ENCODE results near the gene DUSP11. TPM values are rescaled to one million over a fixed set of nuclear protein-coding genes. Genes with fewer than 3 reads are reported as not detected.
A peak's percentile ranks its signal among the peaks of the same experiment; 100 is the strongest.
"Not testable (repeated sequence)": the region's sequence is repeated elsewhere in the genome, so short reads cannot be mapped to it uniquely, and the experiment has no call there.

Gene DUSP11
- total RNA-seq, 1 donor = 32.9 TPM

GRCh38 chr2:73718851-73719621, 60.9 kb downstream of the DUSP11 start:
- Histone ChIP-seq H3K79me2 (ENCODE audit: insufficient read depth, low read length) (no peaks in the 10 kb centered on the region), H3K4me1 (ENCODE audit: insufficient read depth, low read length) (peaks cover 5% of the 10 kb centered on the region), H4K20me1 (ENCODE audit: insufficient read depth, low read length) (no peaks in the 10 kb centered on the region), H3K36me3 (ENCODE audit: insufficient read depth, low read length) (no peaks in the 10 kb centered on the region), H3K4me3 (ENCODE audit: insufficient read depth, low read length) (no peak overlapping the region), H3K4me2 (ENCODE audit: insufficient read depth, low read length) (no peak overlapping the region), H2AFZ (ENCODE audit: low read length) (no peak overlapping the region), H3K27ac (ENCODE audit: low read depth, low read length) (no peak overlapping the region), H3K27me3 (ENCODE audit: insufficient read depth, low read length) (no peaks in the 10 kb centered on the region), H3K9me3 (ENCODE audit: low read depth, low read length) (no peaks in the 10 kb centered on the region)
- DNase-seq (ENCODE audit: insufficient read length, low spot score, missing footprints) = no peak
- TF ChIP-seq CTCF (IDR thresholded peaks at IDR 0.05; ENCODE audit: extremely low read depth, low read depth, low read length) = no peak

GRCh38 chr2:73718421-73718820, 61.5 kb downstream of the DUSP11 start:
- no peak for TF ChIP-seq CTCF (IDR thresholded peaks at IDR 0.05; ENCODE audit: extremely low read depth, low read depth, low read length)
- Histone ChIP-seq H3K27me3 (ENCODE audit: insufficient read depth, low read length) (no peaks in the 10 kb centered on the region), H3K4me3 (ENCODE audit: insufficient read depth, low read length) (no peak overlapping the region), H3K27ac (ENCODE audit: low read depth, low read length) (no peak overlapping the region), H2AFZ (ENCODE audit: low read length) (no peak overlapping the region), H3K79me2 (ENCODE audit: insufficient read depth, low read length) (no peaks in the 10 kb centered on the region), H3K4me2 (ENCODE audit: insufficient read depth, low read length) (no peak overlapping the region), H3K4me1 (ENCODE audit: insufficient read depth, low read length) (peaks cover 5% of the 10 kb centered on the region), H3K36me3 (ENCODE audit: insufficient read depth, low read length) (no peaks in the 10 kb centered on the region), H3K9me3 (ENCODE audit: low read depth, low read length) (no peaks in the 10 kb centered on the region), H4K20me1 (ENCODE audit: insufficient read depth, low read length) (no peaks in the 10 kb centered on the region)
- no peak for DNase-seq (ENCODE audit: insufficient read length, low spot score, missing footprints)

- not testable (repeated sequence) for H3K4me3 ChIP-seq (ENCODE audit: insufficient read depth, low read length); H3K36me3 ChIP-seq (ENCODE audit: insufficient read depth, low read length); H3K4me1 ChIP-seq (ENCODE audit: insufficient read depth, low read length); H4K20me1 ChIP-seq (ENCODE audit: insufficient read depth, low read length); H3K27ac ChIP-seq (ENCODE audit: low read depth, low read length); H3K79me2 ChIP-seq (ENCODE audit: insufficient read depth, low read length); H3K9me3 ChIP-seq (ENCODE audit: low read depth, low read length); H3K27me3 ChIP-seq (ENCODE audit: insufficient read depth, low read length); H3K4me2 ChIP-seq (ENCODE audit: insufficient read depth, low read length); H2AFZ ChIP-seq (ENCODE audit: low read length); DNase-seq (ENCODE audit: insufficient read length, low spot score, missing footprints)
Observed at GRCh38 chr2:73717695-73718094, 62.2 kb downstream of the DUSP11 start.

- no peak for DNase-seq (ENCODE audit: insufficient read length, low spot score, missing footprints)
- peak overlapping the region; percentile 74 for H3K4me2 ChIP-seq (ENCODE audit: insufficient read depth, low read length)
- H2AFZ ChIP-seq (ENCODE audit: low read length) = no peak overlapping the region
- no peaks in the 10 kb centered on the region for H4K20me1 ChIP-seq (ENCODE audit: insufficient read depth, low read length)
- TF ChIP-seq CTCF (IDR thresholded peaks at IDR 0.05; ENCODE audit: extremely low read depth, low read depth, low read length) = no peak
- H3K4me3 ChIP-seq (ENCODE audit: insufficient read depth, low read length) = no peak overlapping the region
- H3K27ac ChIP-seq (ENCODE audit: low read depth, low read length) = no peak overlapping the region
- no peaks in the 10 kb centered on the region for H3K27me3 ChIP-seq (ENCODE audit: insufficient read depth, low read length)
- H3K79me2 ChIP-seq (ENCODE audit: insufficient read depth, low read length) = no peaks in the 10 kb centered on the region
- no peaks in the 10 kb centered on the region for H3K9me3 ChIP-seq (ENCODE audit: low read depth, low read length)
- H3K4me1 ChIP-seq (ENCODE audit: insufficient read depth, low read length) = peaks cover 5% of the 10 kb centered on the region
- no peaks in the 10 kb centered on the region for H3K36me3 ChIP-seq (ENCODE audit: insufficient read depth, low read length)
Observed at GRCh38 chr2:73717251-73717606, 62.7 kb downstream of the DUSP11 start.

Data from osteoblast (primary cell).